Lower leg skin (tissue), 3 donors: ENCODE results near the gene FMNL3.

Source experiments
- POLR2A ChIP-seq, 2 donors: fragments of 450-650 bp; IDR thresholded peaks; one replicate each; pipeline ENCODE4 v1.6.1; 2016 to 2017; ENCODE audit warnings: antibody characterized with exemption in 2 of 2, mild to moderate bottlenecking in 1 of 2, moderate library complexity in 1 of 2
- TF ChIP-seq, protein P1 (sequence below), 3 donors: fragments of 450-650 bp; IDR thresholded peaks; one replicate each; pipeline ENCODE4 v1.5.1; 2016; ENCODE audit warnings: antibody characterized with exemption in 3 of 3, mild to moderate bottlenecking in 3 of 3, moderate library complexity in 2 of 3

GRCh38 chr12:49665384-49665783 lies 41.8 kb downstream of the FMNL3 start:
- TF ChIP-seq, protein P1, sequence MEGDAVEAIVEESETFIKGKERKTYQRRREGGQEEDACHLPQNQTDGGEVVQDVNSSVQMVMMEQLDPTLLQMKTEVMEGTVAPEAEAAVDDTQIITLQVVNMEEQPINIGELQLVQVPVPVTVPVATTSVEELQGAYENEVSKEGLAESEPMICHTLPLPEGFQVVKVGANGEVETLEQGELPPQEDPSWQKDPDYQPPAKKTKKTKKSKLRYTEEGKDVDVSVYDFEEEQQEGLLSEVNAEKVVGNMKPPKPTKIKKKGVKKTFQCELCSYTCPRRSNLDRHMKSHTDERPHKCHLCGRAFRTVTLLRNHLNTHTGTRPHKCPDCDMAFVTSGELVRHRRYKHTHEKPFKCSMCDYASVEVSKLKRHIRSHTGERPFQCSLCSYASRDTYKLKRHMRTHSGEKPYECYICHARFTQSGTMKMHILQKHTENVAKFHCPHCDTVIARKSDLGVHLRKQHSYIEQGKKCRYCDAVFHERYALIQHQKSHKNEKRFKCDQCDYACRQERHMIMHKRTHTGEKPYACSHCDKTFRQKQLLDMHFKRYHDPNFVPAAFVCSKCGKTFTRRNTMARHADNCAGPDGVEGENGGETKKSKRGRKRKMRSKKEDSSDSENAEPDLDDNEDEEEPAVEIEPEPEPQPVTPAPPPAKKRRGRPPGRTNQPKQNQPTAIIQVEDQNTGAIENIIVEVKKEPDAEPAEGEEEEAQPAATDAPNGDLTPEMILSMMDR (IDR thresholded peaks at IDR 0.05), result no peak
- no peak for TF ChIP-seq POLR2A (IDR thresholded peaks at IDR 0.05)
